Measurements from ENCODE around the gene ZNF205.

ZNF205 gene

DNA sequence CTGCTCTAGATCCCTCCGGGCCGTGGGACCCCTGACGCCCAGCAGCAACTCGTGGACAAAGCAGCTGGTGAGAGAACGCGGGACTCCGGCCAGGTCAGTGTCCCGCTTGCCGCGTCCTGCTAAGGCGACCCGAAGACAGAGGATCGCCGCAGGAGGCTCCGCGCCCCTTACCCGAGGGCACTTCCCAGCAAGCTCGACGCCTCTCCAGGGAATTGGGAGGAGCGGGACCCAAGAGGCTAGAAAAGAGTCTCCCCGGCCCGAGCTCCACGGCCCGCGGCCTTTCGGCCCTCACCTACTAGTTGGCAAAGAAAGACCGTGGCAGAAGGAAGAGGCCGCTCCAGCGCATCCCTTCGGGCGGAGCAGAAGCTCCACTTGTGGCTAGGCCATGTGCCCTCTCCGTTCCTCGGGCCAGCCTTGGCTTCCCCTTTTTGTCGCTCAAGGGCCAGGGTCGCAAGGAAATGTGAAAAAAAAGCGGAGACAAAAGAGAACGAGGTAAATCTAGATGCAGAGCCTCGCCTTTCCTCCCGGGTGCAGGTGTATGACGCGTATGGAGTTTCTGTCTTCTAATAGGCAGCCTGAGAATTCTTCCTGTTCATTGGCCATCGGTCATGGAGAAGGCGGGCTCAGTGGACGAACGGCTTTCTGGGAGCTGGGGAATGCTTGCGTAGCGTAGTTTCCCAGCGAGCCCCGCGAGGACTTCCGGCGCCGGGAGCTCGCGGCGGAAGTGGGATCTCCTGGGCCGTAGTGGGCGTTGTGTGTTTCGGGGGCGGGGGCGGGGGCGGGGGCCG is 22.1 kb downstream of the ZNF205 start, which contains the start of gene ZNF213 (continued):
- TF ChIP-seq, protein P1, sequence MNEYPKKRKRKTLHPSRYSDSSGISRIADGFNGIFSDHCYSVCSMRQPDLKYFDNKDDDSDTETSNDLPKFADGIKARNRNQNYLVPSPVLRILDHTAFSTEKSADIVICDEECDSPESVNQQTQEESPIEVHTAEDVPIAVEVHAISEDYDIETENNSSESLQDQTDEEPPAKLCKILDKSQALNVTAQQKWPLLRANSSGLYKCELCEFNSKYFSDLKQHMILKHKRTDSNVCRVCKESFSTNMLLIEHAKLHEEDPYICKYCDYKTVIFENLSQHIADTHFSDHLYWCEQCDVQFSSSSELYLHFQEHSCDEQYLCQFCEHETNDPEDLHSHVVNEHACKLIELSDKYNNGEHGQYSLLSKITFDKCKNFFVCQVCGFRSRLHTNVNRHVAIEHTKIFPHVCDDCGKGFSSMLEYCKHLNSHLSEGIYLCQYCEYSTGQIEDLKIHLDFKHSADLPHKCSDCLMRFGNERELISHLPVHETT (tag by site-specific recombination; IDR thresholded peaks at IDR 0.05): no peak
- TF ChIP-seq, protein P2, sequence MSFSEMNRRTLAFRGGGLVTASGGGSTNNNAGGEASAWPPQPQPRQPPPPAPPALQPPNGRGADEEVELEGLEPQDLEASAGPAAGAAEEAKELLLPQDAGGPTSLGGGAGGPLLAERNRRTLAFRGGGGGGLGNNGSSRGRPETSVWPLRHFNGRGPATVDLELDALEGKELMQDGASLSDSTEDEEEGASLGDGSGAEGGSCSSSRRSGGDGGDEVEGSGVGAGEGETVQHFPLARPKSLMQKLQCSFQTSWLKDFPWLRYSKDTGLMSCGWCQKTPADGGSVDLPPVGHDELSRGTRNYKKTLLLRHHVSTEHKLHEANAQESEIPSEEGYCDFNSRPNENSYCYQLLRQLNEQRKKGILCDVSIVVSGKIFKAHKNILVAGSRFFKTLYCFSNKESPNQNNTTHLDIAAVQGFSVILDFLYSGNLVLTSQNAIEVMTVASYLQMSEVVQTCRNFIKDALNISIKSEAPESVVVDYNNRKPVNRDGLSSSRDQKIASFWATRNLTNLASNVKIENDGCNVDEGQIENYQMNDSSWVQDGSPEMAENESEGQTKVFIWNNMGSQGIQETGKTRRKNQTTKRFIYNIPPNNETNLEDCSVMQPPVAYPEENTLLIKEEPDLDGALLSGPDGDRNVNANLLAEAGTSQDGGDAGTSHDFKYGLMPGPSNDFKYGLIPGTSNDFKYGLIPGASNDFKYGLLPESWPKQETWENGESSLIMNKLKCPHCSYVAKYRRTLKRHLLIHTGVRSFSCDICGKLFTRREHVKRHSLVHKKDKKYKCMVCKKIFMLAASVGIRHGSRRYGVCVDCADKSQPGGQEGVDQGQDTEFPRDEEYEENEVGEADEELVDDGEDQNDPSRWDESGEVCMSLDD (tag by site-specific recombination; IDR thresholded peaks at IDR 0.05): no peak

GRCh38 chr16:3135126-3135715 is 22.8 kb downstream of the ZNF205 start:
- Histone ChIP-seq H3K4me1 (ENCODE audit: control insufficient read depth, insufficient read depth, low read length) (0 out of 2 replicates have a peak, but pooled peaks cover 3% of the 10 kb centered on the region), H3K36me3 (ENCODE audit: control insufficient read depth in 2 of 2, insufficient read depth in 1 of 2, low read length in 2 of 2) (peaks cover 6 to 44% of the 10 kb centered on the region in 2 experiments; a peak in 2 of 3 replicates), H3K27ac (ENCODE audit: extremely low read depth, low read depth, low read length) (peak overlapping the region; percentile 90), H3K4me3 (ENCODE audit: low read depth, low read length) (peak overlapping the region; percentile 82), H3K9me3 (ENCODE audit: control insufficient read depth, insufficient read depth, low read depth, low read length) (no peaks in the 10 kb centered on the region)
- ChIA-PET POLR2A (interaction anchor here (0.6 to 3.4 kb wide), 28 partner anchors 9 to 1483 kb away, joined by 3 to 38 read pairs (median 6); partner anchors contain the start of genes KREMEN2, PKMYT1, TNFRSF12A and ZNF200), CTCF (interaction anchor here (0.9 to 1.6 kb wide), 7 partner anchors 14 to 103 kb away, joined by 3 to 7 read pairs (median 3); no protein-coding TSS in a partner anchor)
- TF ChIP-seq, protein P3, sequence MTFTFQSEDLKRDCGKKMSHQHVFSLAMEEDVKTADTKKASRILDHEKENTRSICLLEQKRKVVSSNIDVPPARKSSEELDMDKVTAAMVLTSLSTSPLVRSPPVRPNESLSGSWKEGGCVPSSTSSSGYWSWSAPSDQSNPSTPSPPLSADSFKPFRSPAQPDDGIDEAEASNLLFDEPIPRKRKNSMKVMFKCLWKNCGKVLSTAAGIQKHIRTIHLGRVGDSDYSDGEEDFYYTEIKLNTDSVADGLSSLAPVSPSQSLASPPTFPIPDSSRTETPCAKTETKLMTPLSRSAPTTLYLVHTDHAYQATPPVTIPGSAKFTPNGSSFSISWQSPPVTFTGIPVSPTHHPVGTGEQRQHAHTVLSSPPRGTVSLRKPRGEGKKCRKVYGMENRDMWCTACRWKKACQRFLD (tag by site-specific recombination; IDR thresholded peaks at IDR 0.05): no peak
- TF ChIP-seq ZNF202 (tag by site-specific recombination; IDR thresholded peaks at IDR 0.05; ENCODE audit: borderline replicate concordance): no peak
- no peak for TF ChIP-seq MZF1 (tag by site-specific recombination; IDR thresholded peaks at IDR 0.05; ENCODE audit: borderline replicate concordance)
- peak; percentile 68 for TF ChIP-seq ZNF600 (tag by site-specific recombination; IDR thresholded peaks at IDR 0.05)
- TF ChIP-seq KLF9 (tag by site-specific recombination; IDR thresholded peaks at IDR 0.05; ENCODE audit: low read depth): peak; percentile 37; the same call in 1 of the 2 replicates
- 0 out of 2 replicates have a peak, but pooled peaks have one; percentile 7 for TF ChIP-seq GLIS1 (tag by site-specific recombination; IDR thresholded peaks at IDR 0.05)
- TF ChIP-seq ZNF174 (tag by site-specific recombination; IDR thresholded peaks at IDR 0.05): no peak
- TF ChIP-seq SCRT1 (tag by site-specific recombination; IDR thresholded peaks at IDR 0.05; ENCODE audit: borderline replicate concordance): no peak
- no peak for TF ChIP-seq GFI1B (tag by site-specific recombination; IDR thresholded peaks at IDR 0.05)
- TF ChIP-seq PATZ1 (tag by site-specific recombination; IDR thresholded peaks at IDR 0.05): peak; percentile 64
- TF ChIP-seq, protein P4, sequence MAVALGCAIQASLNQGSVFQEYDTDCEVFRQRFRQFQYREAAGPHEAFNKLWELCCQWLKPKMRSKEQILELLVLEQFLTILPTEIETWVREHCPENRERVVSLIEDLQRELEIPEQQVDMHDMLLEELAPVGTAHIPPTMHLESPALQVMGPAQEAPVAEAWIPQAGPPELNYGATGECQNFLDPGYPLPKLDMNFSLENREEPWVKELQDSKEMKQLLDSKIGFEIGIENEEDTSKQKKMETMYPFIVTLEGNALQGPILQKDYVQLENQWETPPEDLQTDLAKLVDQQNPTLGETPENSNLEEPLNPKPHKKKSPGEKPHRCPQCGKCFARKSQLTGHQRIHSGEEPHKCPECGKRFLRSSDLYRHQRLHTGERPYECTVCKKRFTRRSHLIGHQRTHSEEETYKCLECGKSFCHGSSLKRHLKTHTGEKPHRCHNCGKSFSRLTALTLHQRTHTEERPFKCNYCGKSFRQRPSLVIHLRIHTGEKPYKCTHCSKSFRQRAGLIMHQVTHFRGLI (tag by site-specific recombination; IDR thresholded peaks at IDR 0.05): no peak
- peak; percentile 13; the same call in 1 of the 2 replicates for TF ChIP-seq ZNF660 (tag by site-specific recombination; IDR thresholded peaks at IDR 0.05)
- TF ChIP-seq ZNF366 (tag by site-specific recombination; conservative IDR thresholded peaks at IDR 0.05): no peak
- no peak for TF ChIP-seq ZNF843 (tag by site-specific recombination; IDR thresholded peaks at IDR 0.05)
- peak; percentile 69; the same call in 1 of the 2 replicates for TF ChIP-seq ZBTB6 (tag by site-specific recombination; IDR thresholded peaks at IDR 0.05)
- TF ChIP-seq ZNF112 (tag by site-specific recombination; IDR thresholded peaks at IDR 0.05): no peak
- TF ChIP-seq KLF7 (tag by site-specific recombination; IDR thresholded peaks at IDR 0.05; ENCODE audit: borderline replicate concordance): 0 out of 2 replicates have a peak, but pooled peaks have one; percentile 56
- no peak for TF ChIP-seq ZNF114 (tag by site-specific recombination; IDR thresholded peaks at IDR 0.05)
- 0 out of 2 replicates have a peak, but pooled peaks have one; percentile 33 for TF ChIP-seq ZFP69B (tag by site-specific recombination; IDR thresholded peaks at IDR 0.05)
- 0 out of 2 replicates have a peak, but pooled peaks have one; percentile 25 for TF ChIP-seq ZNF24 (tag by site-specific recombination; IDR thresholded peaks at IDR 0.05)
- no peak for TF ChIP-seq GLIS2 (tag by site-specific recombination; IDR thresholded peaks at IDR 0.05)
- 0 out of 2 replicates have a peak, but pooled peaks have one; percentile 3 for TF ChIP-seq ZNF146 (tag by site-specific recombination; IDR thresholded peaks at IDR 0.05)
